ENCODE measurements around the gene GPR176. TPM values are rescaled to one million over a fixed set of nuclear protein-coding genes. Genes with fewer than 3 reads are reported as not detected.

Gene GPR176
- total RNA-seq, 4 donors from 2014 or later = 0.53 to 6.2 (median 3.0) TPM

DNA sequence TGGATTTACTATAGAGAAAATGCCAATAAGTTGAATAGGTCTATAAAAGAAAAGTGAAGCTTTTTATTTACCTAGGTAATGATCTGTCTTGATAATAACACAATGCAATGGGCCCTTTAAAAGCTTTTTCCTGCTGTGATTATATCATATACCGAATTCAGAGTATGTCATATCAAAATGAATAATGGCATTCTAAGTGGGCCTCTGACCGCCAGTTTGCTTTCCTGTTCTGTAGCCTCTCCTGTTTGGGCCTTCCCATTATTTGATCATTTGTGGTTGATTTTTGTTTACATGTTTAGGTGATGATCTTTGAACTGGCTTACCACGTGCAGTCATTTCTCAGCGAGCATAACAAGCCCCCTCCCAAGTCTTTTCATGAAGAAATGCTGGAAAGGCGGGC is 28.8 kb upstream of the GPR176 start:
- no peak overlapping the region for H3K4me3 ChIP-seq (ENCODE audit: low read depth, poor library complexity, severe bottlenecking)
- TF ChIP-seq, protein P1, sequence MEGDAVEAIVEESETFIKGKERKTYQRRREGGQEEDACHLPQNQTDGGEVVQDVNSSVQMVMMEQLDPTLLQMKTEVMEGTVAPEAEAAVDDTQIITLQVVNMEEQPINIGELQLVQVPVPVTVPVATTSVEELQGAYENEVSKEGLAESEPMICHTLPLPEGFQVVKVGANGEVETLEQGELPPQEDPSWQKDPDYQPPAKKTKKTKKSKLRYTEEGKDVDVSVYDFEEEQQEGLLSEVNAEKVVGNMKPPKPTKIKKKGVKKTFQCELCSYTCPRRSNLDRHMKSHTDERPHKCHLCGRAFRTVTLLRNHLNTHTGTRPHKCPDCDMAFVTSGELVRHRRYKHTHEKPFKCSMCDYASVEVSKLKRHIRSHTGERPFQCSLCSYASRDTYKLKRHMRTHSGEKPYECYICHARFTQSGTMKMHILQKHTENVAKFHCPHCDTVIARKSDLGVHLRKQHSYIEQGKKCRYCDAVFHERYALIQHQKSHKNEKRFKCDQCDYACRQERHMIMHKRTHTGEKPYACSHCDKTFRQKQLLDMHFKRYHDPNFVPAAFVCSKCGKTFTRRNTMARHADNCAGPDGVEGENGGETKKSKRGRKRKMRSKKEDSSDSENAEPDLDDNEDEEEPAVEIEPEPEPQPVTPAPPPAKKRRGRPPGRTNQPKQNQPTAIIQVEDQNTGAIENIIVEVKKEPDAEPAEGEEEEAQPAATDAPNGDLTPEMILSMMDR (IDR thresholded peaks at IDR 0.05) = no peak
- no peak for TF ChIP-seq POLR2A (IDR thresholded peaks at IDR 0.05)
- WGBS, 2 donors = 84 to 85% methylated on average over 5 of the region's 5 CpGs
- no peak for DNase-seq (ENCODE audit: low spot score in 2 of 2)
- intact Hi-C loops (cut with DNase I; ENCODE audit: low total_unique reads) = no loop called here

DNA sequence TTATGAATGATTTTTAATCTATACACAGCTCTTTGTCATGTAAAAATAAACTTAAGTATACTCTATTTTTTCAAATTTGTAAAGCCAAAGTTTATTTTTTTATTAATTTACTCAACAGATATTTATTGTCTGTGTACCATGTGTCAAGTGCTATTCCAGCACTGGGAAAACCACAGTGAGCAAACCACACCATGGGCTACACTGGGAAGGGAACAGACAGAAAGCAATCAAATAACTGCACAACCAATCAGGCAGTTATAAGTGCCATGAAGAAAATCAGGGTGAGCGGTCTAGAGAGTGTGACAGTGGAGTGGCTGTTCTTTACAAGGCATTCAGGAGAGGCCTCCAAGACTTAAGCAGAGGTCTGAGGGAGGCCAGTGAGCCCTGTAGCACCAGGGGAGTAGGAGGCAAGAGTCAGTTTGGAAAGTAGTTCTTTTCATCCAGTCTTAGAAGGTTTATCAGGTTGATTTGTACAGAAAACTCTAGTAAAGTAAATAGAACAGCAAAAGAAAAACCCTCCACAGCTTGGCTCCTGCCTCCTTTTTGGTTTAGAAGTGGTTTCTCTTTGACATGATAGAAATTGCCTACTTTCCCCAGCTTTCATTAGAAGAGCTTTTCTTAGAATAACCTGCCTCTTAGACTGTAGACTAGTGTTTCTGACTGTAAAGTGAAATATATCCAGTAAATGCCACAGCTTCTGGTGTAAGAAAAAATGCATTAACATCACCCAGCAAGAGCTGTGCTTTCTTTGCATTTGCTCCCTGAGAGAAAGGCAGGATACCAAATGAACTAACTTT is 27.5 kb upstream of the GPR176 start:
- 96 to 97% methylated on average over 1 of the region's 1 CpG for WGBS, 2 donors
- intact Hi-C loops (cut with DNase I; ENCODE audit: low total_unique reads) = no loop called here
- no peak for DNase-seq (ENCODE audit: low spot score in 2 of 2)
- no peak overlapping the region for H3K4me3 ChIP-seq (ENCODE audit: low read depth, poor library complexity, severe bottlenecking)
- TF ChIP-seq POLR2A (IDR thresholded peaks at IDR 0.05) = no peak
- TF ChIP-seq, protein P1 (IDR thresholded peaks at IDR 0.05) = no peak

DNA sequence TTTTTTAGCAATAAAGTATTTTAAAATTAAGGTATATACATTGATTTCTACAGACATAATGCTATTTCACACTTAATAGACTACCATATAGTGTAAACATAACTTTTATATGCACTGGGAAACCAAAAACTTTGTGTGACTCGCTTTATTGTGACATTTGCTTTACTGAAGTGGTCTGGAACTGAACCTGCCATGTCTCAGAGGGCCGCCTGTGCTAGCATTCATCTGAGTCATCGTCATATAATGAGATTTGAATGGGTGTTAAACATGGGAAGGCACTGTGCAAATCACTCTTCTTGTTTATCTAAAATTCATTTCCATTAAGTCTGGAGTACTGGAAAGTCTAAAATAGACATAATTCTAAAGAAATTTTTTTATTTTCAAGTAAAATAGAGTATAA is 26.8 kb upstream of the GPR176 start:
- intact Hi-C loops (cut with DNase I; ENCODE audit: low total_unique reads) = no loop called here
- WGBS, 2 donors = 81 to 91% methylated on average over 3 of the region's 3 CpGs
- no peak for DNase-seq (ENCODE audit: low spot score in 2 of 2)
- no peak overlapping the region for H3K4me3 ChIP-seq (ENCODE audit: low read depth, poor library complexity, severe bottlenecking)
- TF ChIP-seq POLR2A (IDR thresholded peaks at IDR 0.05) = no peak

DNA sequence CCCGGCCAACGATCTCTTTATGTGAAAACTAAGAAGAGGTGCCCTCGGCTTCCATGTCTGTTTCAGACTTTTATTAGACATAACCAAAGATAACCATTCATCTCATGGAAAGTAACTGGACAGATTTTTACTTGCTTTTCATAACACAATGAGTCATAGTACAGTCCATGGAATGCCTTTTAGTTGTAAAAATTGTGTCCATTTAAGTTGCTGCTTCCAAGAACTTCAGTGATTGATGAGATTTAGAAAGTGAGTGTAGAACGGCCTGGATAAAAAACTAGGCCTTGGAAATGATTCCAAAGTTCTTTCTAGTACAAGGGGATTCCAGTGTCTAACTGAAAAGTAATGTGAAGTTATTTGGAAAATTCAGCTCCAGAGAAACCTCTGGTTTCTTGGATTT is 24.7 kb upstream of the GPR176 start:
- WGBS, 2 donors = 88 to 93% methylated on average over 4 of the region's 4 CpGs
- TF ChIP-seq, protein P1 (IDR thresholded peaks at IDR 0.05) = no peak
- no peak for TF ChIP-seq POLR2A (IDR thresholded peaks at IDR 0.05)
- H3K4me3 ChIP-seq (ENCODE audit: low read depth, poor library complexity, severe bottlenecking) = no peak overlapping the region
- no peak for DNase-seq (ENCODE audit: low spot score in 2 of 2)
- intact Hi-C loops (cut with DNase I; ENCODE audit: low total_unique reads) = no loop called here

DNA sequence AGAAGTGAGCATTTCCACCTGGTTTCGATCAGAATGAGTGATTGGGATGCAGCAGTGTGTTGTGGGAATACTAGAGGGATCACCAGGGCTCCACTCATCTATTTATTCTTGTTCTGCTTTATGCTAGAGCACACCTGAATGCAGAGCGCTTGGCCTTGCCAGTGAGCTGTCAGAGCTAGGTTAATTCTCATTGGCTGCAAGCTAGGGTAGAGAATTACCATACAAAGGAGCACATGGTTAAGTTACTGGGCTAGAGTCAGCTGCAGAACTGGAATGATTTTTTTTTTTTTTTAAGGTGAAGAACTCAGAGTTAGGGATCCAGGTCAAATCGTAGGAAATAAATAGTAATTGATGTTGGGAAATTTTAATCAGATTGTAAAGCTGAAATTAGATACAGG is 22.7 kb upstream of the GPR176 start:
- intact Hi-C loops (cut with DNase I; ENCODE audit: low total_unique reads) = no loop called here
- WGBS, 2 donors = 89 to 97% methylated on average over 3 of the region's 3 CpGs
- no peak overlapping the region for H3K4me3 ChIP-seq (ENCODE audit: low read depth, poor library complexity, severe bottlenecking)
- TF ChIP-seq POLR2A (IDR thresholded peaks at IDR 0.05) = no peak
- TF ChIP-seq, protein P1 (IDR thresholded peaks at IDR 0.05) = no peak
- DNase-seq (ENCODE audit: low spot score in 2 of 2) = no peak

DNA sequence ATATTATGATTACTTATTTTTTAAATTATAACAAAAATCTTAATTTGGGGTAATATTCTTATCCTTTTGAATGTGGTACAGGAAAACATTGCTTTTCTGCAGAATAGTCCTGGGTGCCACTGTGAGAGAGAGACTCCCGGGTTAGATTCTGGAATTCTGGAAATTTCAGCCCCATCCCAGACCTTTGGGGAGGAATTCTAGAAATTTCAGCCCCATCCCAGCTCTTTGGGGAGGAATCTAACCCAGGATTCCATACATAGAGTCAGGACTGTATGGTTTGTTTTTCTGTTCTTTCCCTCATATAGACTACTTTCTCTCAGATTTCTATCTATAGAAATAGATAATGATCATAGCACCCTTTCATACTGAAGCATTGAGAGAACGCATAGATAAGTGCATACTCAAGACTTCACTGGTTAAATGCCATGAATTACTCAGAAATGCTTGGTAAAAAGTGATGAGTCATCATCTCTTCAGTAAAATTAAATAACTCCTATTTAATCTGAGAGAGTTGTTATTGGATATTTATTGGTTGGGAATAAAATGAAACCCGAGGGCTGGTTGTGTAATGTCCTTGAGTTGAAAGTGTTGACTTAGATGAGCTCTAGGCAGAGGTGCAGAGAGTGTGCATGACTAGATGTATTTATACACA is 22.2 kb upstream of the GPR176 start:
- no peak overlapping the region for H3K4me3 ChIP-seq (ENCODE audit: low read depth, poor library complexity, severe bottlenecking)
- intact Hi-C loops (cut with DNase I; ENCODE audit: low total_unique reads) = no loop called here
- TF ChIP-seq, protein P1 (IDR thresholded peaks at IDR 0.05) = no peak
- no peak for TF ChIP-seq POLR2A (IDR thresholded peaks at IDR 0.05)
- WGBS, 2 donors = 71 to 75% methylated on average over 3 of the region's 3 CpGs
- no peak for DNase-seq (ENCODE audit: low spot score in 2 of 2)
